Liver (tissue), 9 donors: ENCODE results near the gene TPD52L1. TPM values are rescaled to one million over a fixed set of nuclear protein-coding genes. Genes with fewer than 3 reads are reported as not detected.

Experiments
- DNase-seq: peaks from one replicate; pipeline ENCODE4 v3.0.0-alpha.2; 2017; ENCODE audit warnings: low spot score
- H3K27ac ChIP-seq, 2 donors: one replicate each; pipeline ENCODE4 v1.7.0; 2013; ENCODE audit warnings: inconsistent platforms in 2 of 2, low read length in 2 of 2, control low read depth in 1 of 2, low read depth in 1 of 2, mild to moderate bottlenecking in 1 of 2
- H3K27me3 ChIP-seq, 4 donors: one replicate each; pipeline versions ENCODE4 v1.6.1 to v1.7.0; 2013; ENCODE audit warnings: low read length in 3 of 4, inconsistent platforms in 1 of 4, mild to moderate bottlenecking in 1 of 4, moderate library complexity in 1 of 4; ENCODE audit not compliant: control insufficient read depth in 4 of 4, insufficient read depth in 4 of 4
- H3K36me3 ChIP-seq, 4 donors: one replicate each; pipeline versions ENCODE4 v1.6.1 to v1.7.0; 2013; ENCODE audit warnings: low read length in 3 of 4, mild to moderate bottlenecking in 3 of 4, low read depth in 1 of 4, moderate library complexity in 1 of 4; ENCODE audit not compliant: control insufficient read depth in 4 of 4, insufficient read depth in 3 of 4
- H3K4me1 ChIP-seq, 4 donors: one replicate each; pipeline versions ENCODE4 v1.6.1 to v1.7.0; 2013; ENCODE audit warnings: low read length in 3 of 4, mild to moderate bottlenecking in 3 of 4, moderate library complexity in 1 of 4; ENCODE audit not compliant: control insufficient read depth in 4 of 4, insufficient read depth in 4 of 4
- H3K4me3 ChIP-seq, 3 donors: one replicate each; pipeline versions ENCODE4 v1.6.1 to v1.7.0; 2013; ENCODE audit warnings: low read length in 3 of 3, control low read depth in 1 of 3, low read depth in 1 of 3, mild to moderate bottlenecking in 1 of 3
- H3K9ac ChIP-seq, 2 donors: one replicate each; pipeline ENCODE4 v1.7.0; 2013; ENCODE audit warnings: low read length in 2 of 2, mild to moderate bottlenecking in 2 of 2, moderate library complexity in 2 of 2, control low read depth in 1 of 2, low read depth in 1 of 2
- H3K9me3 ChIP-seq, 4 donors: one replicate each; pipeline versions ENCODE4 v1.6.1 to v1.7.0; 2013; ENCODE audit warnings: low read length in 3 of 4; ENCODE audit not compliant: control insufficient read depth in 4 of 4
- ATF3 ChIP-seq: IDR thresholded peaks from 2 replicates; pipeline ENCODE4 v1.6.1; 2016; ENCODE audit warnings: antibody characterized with exemption
- CTCF ChIP-seq: fragments of 150-350 bp; IDR thresholded peaks from 2 replicates; pipeline ENCODE4 v1.5.1; 2017; ENCODE audit warnings: improper control_type of control experiment, low read depth, low read length; ENCODE audit not compliant: missing input control
- GABPA ChIP-seq, 2 donors: IDR thresholded peaks in 1 of 2; conservative IDR thresholded peaks in 1 of 2; 2 replicates each; pipeline ENCODE4 v1.6.1; 2016; ENCODE audit warnings: antibody characterized with exemption in 2 of 2, mild to moderate bottlenecking in 1 of 2, moderate library complexity in 1 of 2
- HNF4A ChIP-seq, 2 donors: conservative IDR thresholded peaks; 2 replicates each; pipeline ENCODE4 v1.6.1; 2016; ENCODE audit warnings: antibody characterized with exemption in 2 of 2, mild to moderate bottlenecking in 2 of 2
- HNF4G ChIP-seq: IDR thresholded peaks from 2 replicates; pipeline ENCODE4 v1.6.1; 2016; ENCODE audit warnings: antibody characterized with exemption
- JUND ChIP-seq, 2 donors: IDR thresholded peaks; 2 replicates each; pipeline ENCODE4 v1.6.1; 2016; ENCODE audit warnings: antibody characterized with exemption in 2 of 2
- MAX ChIP-seq: IDR thresholded peaks from 2 replicates; pipeline ENCODE4 v1.6.1; 2016; ENCODE audit warnings: antibody characterized with exemption
- NR2F2 ChIP-seq: IDR thresholded peaks from 2 replicates; pipeline ENCODE4 v1.6.1; 2016; ENCODE audit warnings: antibody characterized with exemption
- RAD21 ChIP-seq, 2 donors: IDR thresholded peaks; 2 replicates each; pipeline ENCODE4 v1.6.1; 2016; ENCODE audit warnings: antibody characterized with exemption in 2 of 2, mild to moderate bottlenecking in 2 of 2
- REST ChIP-seq: IDR thresholded peaks from 2 replicates; pipeline ENCODE4 v1.6.1; 2016; ENCODE audit warnings: antibody characterized with exemption, mild to moderate bottlenecking
- YY1 ChIP-seq: IDR thresholded peaks from 2 replicates; pipeline ENCODE4 v1.6.1; 2016; ENCODE audit warnings: antibody characterized with exemption, mild to moderate bottlenecking
- ZBTB33 ChIP-seq: IDR thresholded peaks from 2 replicates; pipeline ENCODE4 v1.6.1; 2016; ENCODE audit warnings: antibody characterized with exemption
- WGBS: extraction: QIAGEN DNeasy Blood & Tissue Kit; methylation state at CpG from one replicate; pipeline ENCODE4 v1.1.7; 2013; 5-methylcytosine and 5-hydroxymethylcytosine counted together
- polyA plus RNA-seq, 2 donors: library from polyadenylated mRNA; stranded (reverse) in 1 of 2; unstranded in 1 of 2; fragments of 200-250 nt in 1 of 2; fragments of >200 nt in 1 of 2; fragmentation: Nextera tagmentation in 1 of 2; extraction: Ambion mirVana in 1 of 2; gene quantifications; one replicate each; pipeline versions ENCODE4 v1.2.1 to v1.2.3, GENCODE V29; 2013 to 2015
- total RNA-seq, 2 donors: library from RNA; depleted of rRNA; stranded (reverse); fragments of >200 nt; gene quantifications; one replicate each; pipeline ENCODE4 v1.2.3, GENCODE V29; 2014
- donor health status: healthy.
- donor health status: healthy.
- donor health status: healthy.
- donor health status: healthy.
- donor health status: healthy.

TPD52L1 gene
- total and polyA plus RNA-seq, 4 donors: 8.9 to 66.4 (median 56.6) TPM

- Histone ChIP-seq H3K9ac (no peak overlapping the region), H3K27me3 (no peaks in the 10 kb centered on the region), H3K4me1 (no peaks in the 10 kb centered on the region), H3K36me3 (no peaks in the 10 kb centered on the region), H3K9me3 (no peaks in the 10 kb centered on the region), H3K4me3 (no peak overlapping the region), H3K27ac (no peak overlapping the region)
- 75% methylated on average over 5 of the region's 5 CpGs for WGBS
- DNase-seq: no peak
- no peak for TF ChIP-seq REST
- peak; percentile 8 for TF ChIP-seq MAX
Observed at GRCh38 chr6:125236536-125237327, 83.2 kb downstream of the TPD52L1 start.

- H3K9me3 ChIP-seq: no peaks in the 10 kb centered on the region
- H3K4me1 ChIP-seq: no peaks in the 10 kb centered on the region
- WGBS: 94% methylated on average over 4 of the region's 4 CpGs
- H3K27me3 ChIP-seq: no peaks in the 10 kb centered on the region
- TF ChIP-seq RAD21 (IDR thresholded peaks at IDR 0.05): no peak
- no peak for TF ChIP-seq CTCF
- no peak for TF ChIP-seq HNF4G
- TF ChIP-seq GABPA (IDR thresholded peaks at IDR 0.05 in 1 of 2, conservative IDR thresholded peaks at IDR 0.05 in 1 of 2): no peak
- no peak for TF ChIP-seq JUND (IDR thresholded peaks at IDR 0.05)
- TF ChIP-seq ATF3: no peak
- no peak for TF ChIP-seq HNF4A (conservative IDR thresholded peaks at IDR 0.05)
- TF ChIP-seq YY1: no peak
- TF ChIP-seq NR2F2: no peak
- no peaks in the 10 kb centered on the region for H3K36me3 ChIP-seq
- DNase-seq: no peak
- H3K4me3 ChIP-seq: no peak overlapping the region
- H3K9ac ChIP-seq: no peak overlapping the region
- no peak overlapping the region for H3K27ac ChIP-seq
Observed at GRCh38 chr6:125237764-125238163, 84.2 kb downstream of the TPD52L1 start.

GRCh38 chr6:125245109-125245508 lies 91.5 kb downstream of the TPD52L1 start:
- DNase-seq: no peak
- Histone ChIP-seq H3K4me3 (no peak overlapping the region), H3K36me3 (peaks cover 0 to 4% (median 0%) of the 10 kb centered on the region in 4 donors), H3K27ac (no peak overlapping the region), H3K9me3 (no peaks in the 10 kb centered on the region), H3K27me3 (no peaks in the 10 kb centered on the region), H3K9ac (no peak overlapping the region), H3K4me1 (no peaks in the 10 kb centered on the region)
- 94% methylated on average over 4 of the region's 4 CpGs for WGBS
- no peak for TF ChIP-seq HNF4A (conservative IDR thresholded peaks at IDR 0.05)
- TF ChIP-seq CTCF: no peak
- TF ChIP-seq ATF3: no peak
- no peak for TF ChIP-seq YY1
- no peak for TF ChIP-seq RAD21 (IDR thresholded peaks at IDR 0.05)
- no peak for TF ChIP-seq ZBTB33
